ENCODE measurements around the gene SUSD6.

SUSD6 gene

GRCh38 chr14:69675245-69675583, 63.8 kb downstream of the SUSD6 start:
- no peak for DNase-seq

GRCh38 chr14:69675877-69676416, 64.6 kb downstream of the SUSD6 start:
- no peak for DNase-seq

- DNase-seq, result no peak
Observed at GRCh38 chr14:69676723-69677122, 65.3 kb downstream of the SUSD6 start.

- no peak for DNase-seq
Observed at GRCh38 chr14:69680297-69680696, 68.9 kb downstream of the SUSD6 start.

- DNase-seq, result no peak
Observed at GRCh38 chr14:69682136-69682535, 70.7 kb downstream of the SUSD6 start.

GRCh38 chr14:69682621-69683263, 71.3 kb downstream of the SUSD6 start:
- no peak for DNase-seq

GRCh38 chr14:69683971-69684370, 72.6 kb downstream of the SUSD6 start:
- DNase-seq, result no peak

GRCh38 chr14:69684461-69685217, 73.2 kb downstream of the SUSD6 start:
- DNase-seq, result no peak

- peak; percentile 12 for DNase-seq
Observed at GRCh38 chr14:69685218-69685616, 73.8 kb downstream of the SUSD6 start.

- DNase-seq, result peak; percentile 18
Observed at GRCh38 chr14:69685716-69686115, 74.3 kb downstream of the SUSD6 start.

GRCh38 chr14:69687606-69688298, 76.4 kb downstream of the SUSD6 start:
- no peak for DNase-seq

- no peak for DNase-seq
Observed at GRCh38 chr14:69688299-69688649, 76.9 kb downstream of the SUSD6 start.

- no peak for DNase-seq
Observed at GRCh38 chr14:69690042-69690441, 78.6 kb downstream of the SUSD6 start.

- no peak for DNase-seq
Observed at GRCh38 chr14:69692594-69692993, 81.2 kb downstream of the SUSD6 start.

- no peak for DNase-seq
Observed at GRCh38 chr14:69693145-69693544, 81.7 kb downstream of the SUSD6 start.

- no peak for DNase-seq
Observed at GRCh38 chr14:69693801-69694729, 82.7 kb downstream of the SUSD6 start.

GRCh38 chr14:69694730-69695281, 83.4 kb downstream of the SUSD6 start:
- DNase-seq, result no peak

- no peak for DNase-seq
Observed at GRCh38 chr14:69695322-69696203, 84.2 kb downstream of the SUSD6 start.

GRCh38 chr14:69696204-69696527, 84.8 kb downstream of the SUSD6 start:
- no peak for DNase-seq

- DNase-seq, result no peak
Observed at GRCh38 chr14:69696633-69697557, 85.5 kb downstream of the SUSD6 start.

All from HCEC 1CT (cell line).